ENCODE measurements around the gene IGF2.

IGF2 gene

DNA sequence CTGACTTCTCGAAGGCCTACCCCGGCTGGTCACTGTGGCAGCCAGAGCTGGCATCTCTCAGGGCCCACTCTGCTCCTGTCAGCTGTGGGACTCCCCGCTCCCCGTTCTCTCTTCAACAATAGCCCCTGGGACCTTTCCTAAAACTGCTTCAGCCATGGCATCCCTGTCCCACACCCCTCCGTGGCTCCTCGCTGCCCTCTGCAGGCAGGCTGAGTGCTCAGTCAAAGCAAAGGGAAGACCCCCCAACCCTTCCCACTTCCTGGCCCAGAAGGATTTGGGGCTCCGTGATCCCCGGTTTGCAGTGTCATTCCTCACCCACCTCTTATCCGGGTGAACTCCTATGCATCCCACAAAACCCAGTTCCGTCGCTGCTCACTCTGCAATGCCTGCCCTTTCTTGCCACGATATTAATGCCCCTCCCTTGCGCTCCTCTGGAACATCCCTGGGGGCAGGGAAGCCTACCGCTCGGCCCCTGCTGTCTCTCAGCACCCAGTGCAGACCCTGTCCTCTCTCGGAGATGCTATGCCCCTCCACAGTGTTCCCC is 34.0 kb upstream of the IGF2 start:
- in situ Hi-C loops (cut with HindIII; ENCODE audit: low pct_ligation_motif_present, low pct_unique_long_range_greater_than_20kb, low sequenced_read_pairs), result no loop called here
- DNase-seq, result no peak

- DNase-seq, result no peak
- in situ Hi-C loops (cut with HindIII; ENCODE audit: low pct_ligation_motif_present, low pct_unique_long_range_greater_than_20kb, low sequenced_read_pairs), result no loop called here
These were observed 33.5 kb upstream of the IGF2 start for GRCh38 chr11:2172676-2173075.

- DNase-seq, result no peak
- in situ Hi-C loops (cut with HindIII; ENCODE audit: low pct_ligation_motif_present, low pct_unique_long_range_greater_than_20kb, low sequenced_read_pairs), result no loop called here
These were observed 32.4 kb upstream of the IGF2 start, which contains the start of gene TH for GRCh38 chr11:2171591-2172003. TH (minus strand) TSS chr11:2171815; CDS start chr11:2171786, 29 bp downstream.

GRCh38 chr11:2169626-2170570 is 30.7 kb upstream of the IGF2 start:
- DNase-seq, result no peak
- in situ Hi-C loops (cut with HindIII; ENCODE audit: low pct_ligation_motif_present, low pct_unique_long_range_greater_than_20kb, low sequenced_read_pairs), result no loop called here

DNA sequence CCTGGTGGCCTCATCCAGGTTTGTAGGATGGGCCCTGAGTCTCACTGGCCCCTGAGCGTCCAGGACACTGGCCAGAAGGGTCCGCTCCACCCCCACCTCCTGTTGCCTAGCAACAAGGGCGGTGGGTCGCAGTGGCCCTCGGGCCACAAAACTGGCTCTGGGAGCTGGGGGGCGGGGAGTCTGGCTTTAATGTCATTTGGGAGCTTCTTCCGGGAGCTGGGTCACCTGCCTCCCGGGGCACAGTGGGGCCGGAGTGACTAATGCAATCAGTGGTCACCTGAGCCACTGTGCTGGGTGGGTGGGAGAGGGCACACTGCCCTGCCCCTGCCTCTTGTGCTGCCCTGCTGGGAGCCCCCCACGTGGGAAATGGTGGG is 29.8 kb upstream of the IGF2 start:
- no peak for DNase-seq
- in situ Hi-C loops (cut with HindIII; ENCODE audit: low pct_ligation_motif_present, low pct_unique_long_range_greater_than_20kb, low sequenced_read_pairs), result no loop called here

- in situ Hi-C loops (cut with HindIII; ENCODE audit: low pct_ligation_motif_present, low pct_unique_long_range_greater_than_20kb, low sequenced_read_pairs), result no loop called here
- DNase-seq, result no peak
These were observed 29.3 kb upstream of the IGF2 start for GRCh38 chr11:2168286-2169004.

DNA sequence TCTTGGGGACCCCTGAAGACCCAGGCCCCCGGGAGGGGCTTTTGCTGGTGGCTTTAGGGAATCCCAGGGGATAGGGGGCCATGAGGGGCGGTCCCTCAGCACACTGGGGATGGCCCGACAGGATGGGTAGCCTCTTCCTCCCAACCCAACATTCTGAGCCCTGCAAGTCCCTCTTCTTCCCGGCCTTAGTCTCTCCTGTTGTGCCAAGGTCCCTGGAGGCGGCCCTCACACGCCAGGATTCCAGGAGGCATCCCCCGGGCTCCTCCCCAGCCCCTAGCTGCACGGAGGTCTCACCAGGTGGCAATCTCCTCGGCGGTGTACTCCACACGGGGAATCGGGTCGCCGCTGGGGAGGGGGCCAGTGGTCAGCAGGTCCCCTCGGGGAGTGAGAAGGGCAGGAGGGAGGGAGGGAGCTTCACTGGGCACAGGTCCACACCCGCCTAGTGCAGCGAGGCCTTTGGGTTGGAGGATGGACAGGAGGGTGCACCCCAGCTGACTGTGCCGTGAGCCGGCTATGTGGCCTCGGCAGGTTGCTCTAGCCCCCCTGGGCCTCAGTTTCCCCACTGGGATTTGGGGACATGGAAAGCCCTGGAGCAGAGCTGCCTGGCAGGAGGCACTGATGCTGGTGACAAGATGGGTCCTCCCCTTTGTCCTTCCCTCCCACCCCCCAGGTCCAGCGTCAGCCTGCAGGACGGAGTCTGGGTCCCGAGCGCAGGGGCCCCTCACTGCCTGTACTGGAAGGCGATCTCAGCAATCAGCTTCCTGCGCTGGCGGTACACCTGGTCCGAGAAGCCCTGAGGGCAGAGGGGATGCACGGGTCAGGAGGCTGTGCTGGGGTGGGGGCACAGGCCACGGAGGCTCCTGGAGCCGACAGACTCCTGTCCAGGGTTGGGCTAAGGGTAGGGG is 28.2 kb upstream of the IGF2 start:
- in situ Hi-C loops (cut with HindIII; ENCODE audit: low pct_ligation_motif_present, low pct_unique_long_range_greater_than_20kb, low sequenced_read_pairs), result no loop called here
- no peak for DNase-seq

- peak; percentile 11 for DNase-seq
- in situ Hi-C loops (cut with HindIII; ENCODE audit: low pct_ligation_motif_present, low pct_unique_long_range_greater_than_20kb, low sequenced_read_pairs), result no loop called here
These were observed 27.1 kb upstream of the IGF2 start for GRCh38 chr11:2166091-2166851.

DNA sequence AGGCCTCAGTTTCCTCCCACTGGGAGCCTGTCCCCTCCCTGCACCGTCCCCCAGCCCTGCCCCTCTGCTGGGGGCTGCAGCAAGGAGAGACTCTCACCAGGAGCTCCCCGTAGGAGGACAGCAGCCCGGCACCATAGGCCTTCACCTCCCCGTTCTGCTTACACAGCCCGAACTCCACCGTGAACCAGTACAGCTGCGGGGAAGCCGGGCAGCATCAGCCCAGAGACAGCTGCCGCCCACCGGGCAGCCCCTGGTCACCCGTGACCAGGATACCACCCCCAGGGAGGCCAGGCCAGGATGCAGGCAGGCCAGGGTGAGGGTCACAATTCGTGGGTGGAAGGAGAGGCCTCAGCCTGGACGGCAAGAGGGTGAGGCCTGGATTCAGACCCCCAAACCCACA is 26.4 kb upstream of the IGF2 start:
- DNase-seq, result no peak
- in situ Hi-C loops (cut with HindIII; ENCODE audit: low pct_ligation_motif_present, low pct_unique_long_range_greater_than_20kb, low sequenced_read_pairs), result no loop called here

DNA sequence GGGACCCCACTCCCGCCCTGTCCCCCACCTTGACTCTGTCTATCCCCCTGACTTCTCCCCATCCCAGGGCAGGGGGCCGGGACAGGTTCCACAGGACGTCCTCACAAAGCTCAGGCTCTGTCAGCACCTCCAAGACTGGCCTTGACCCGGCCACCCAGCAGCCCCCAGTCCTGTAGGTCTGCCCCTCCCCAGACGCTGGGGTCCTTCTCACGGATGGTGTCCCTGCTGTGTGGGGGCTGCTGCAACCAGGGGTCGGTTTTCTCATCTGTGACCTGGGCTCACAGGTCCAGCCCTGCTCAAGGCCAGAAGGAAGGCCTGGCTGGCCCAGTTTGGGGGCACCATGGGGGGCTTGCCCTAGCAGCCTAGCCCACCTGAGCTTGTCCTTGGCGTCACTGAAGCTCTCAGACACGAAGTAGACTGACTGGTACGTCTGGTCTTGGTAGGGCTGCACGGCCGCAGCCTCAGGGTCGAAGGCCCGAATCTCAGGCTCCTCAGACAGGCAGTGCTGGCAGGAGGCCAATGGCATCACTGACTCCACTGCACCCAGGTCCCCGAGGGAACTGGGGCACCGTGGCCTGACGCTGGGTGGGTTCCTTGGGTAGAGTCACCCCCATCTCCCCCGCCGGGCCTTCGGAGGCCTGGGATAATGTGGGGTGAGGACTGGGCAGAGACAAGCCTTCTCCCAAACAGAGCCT is 25.8 kb upstream of the IGF2 start:
- in situ Hi-C loops (cut with HindIII; ENCODE audit: low pct_ligation_motif_present, low pct_unique_long_range_greater_than_20kb, low sequenced_read_pairs), result no loop called here
- DNase-seq, result no peak

- in situ Hi-C loops (cut with HindIII; ENCODE audit: low pct_ligation_motif_present, low pct_unique_long_range_greater_than_20kb, low sequenced_read_pairs), result no loop called here
- DNase-seq, result no peak
These were observed 24.9 kb upstream of the IGF2 start for GRCh38 chr11:2164081-2164480.

DNA sequence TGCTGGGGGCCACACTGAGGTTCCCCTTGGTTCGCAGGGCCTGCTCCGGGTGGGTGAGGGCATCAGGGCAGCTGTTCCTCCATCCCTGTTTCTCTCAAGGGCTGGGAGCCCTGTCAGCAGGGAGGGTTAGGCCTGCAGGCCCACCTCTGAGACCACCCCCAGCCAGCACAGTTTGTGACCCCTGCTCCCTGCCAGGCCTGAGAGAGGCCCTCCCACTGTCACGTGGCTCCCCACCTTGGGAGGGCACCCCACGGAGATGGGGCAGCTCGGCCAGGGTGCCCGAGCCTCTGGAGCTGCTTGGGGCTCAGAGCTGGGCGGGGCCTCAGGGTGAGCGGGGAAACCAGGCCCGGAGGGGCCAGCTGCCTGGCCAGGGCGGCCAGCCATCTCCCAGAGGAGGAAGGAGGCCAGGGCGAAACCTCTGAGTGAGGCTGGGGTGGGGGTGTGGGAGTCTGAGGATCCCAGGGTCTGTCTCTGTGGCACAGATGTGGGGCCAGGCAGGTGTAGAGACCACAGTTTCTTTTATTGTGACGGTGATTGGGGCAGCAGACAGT is 24.3 kb upstream of the IGF2 start:
- in situ Hi-C loops (cut with HindIII; ENCODE audit: low pct_ligation_motif_present, low pct_unique_long_range_greater_than_20kb, low sequenced_read_pairs), result no loop called here
- DNase-seq, result no peak

GRCh38 chr11:2160736-2161259 is 21.6 kb upstream of the IGF2 start, which contains the start of gene INS:
INS (minus strand) TSS chr11:2161209; CDS start chr11:2160971, 238 bp downstream.
- DNase-seq, result no peak
- in situ Hi-C loops (cut with HindIII; ENCODE audit: low pct_ligation_motif_present, low pct_unique_long_range_greater_than_20kb, low sequenced_read_pairs), result no loop called here

GRCh38 chr11:2159536-2160413 is 20.6 kb upstream of the IGF2 start:
- DNase-seq, result no peak
- in situ Hi-C loops (cut with HindIII; ENCODE audit: low pct_ligation_motif_present, low pct_unique_long_range_greater_than_20kb, low sequenced_read_pairs), result no loop called here

GRCh38 chr11:2158966-2159365 is 19.8 kb upstream of the IGF2 start:
- DNase-seq, result no peak
- in situ Hi-C loops (cut with HindIII; ENCODE audit: low pct_ligation_motif_present, low pct_unique_long_range_greater_than_20kb, low sequenced_read_pairs), result no loop called here

- no peak for DNase-seq
- in situ Hi-C loops (cut with HindIII; ENCODE audit: low pct_ligation_motif_present, low pct_unique_long_range_greater_than_20kb, low sequenced_read_pairs), result no loop called here
These were observed 19.1 kb upstream of the IGF2 start for GRCh38 chr11:2158296-2158737.
